Heart left ventricle (tissue), 13 donors: ENCODE results near the gene CPT2.

Source experiments
- CTCF ChIP-seq, 12 donors: fragments of 200-600 bp; sonication (generic) in 4 of 12; IDR thresholded peaks; one replicate each; pipeline versions ENCODE4 v1.5.0 to v1.8.0; 2018 to 2022; ENCODE audit warnings: antibody characterized with exemption in 12 of 12, mild to moderate bottlenecking in 5 of 12
- POLR2A ChIP-seq, 2 donors: fragments of 450-650 bp; IDR thresholded peaks; one replicate each; pipeline ENCODE4 v1.6.1; 2017; ENCODE audit warnings: antibody characterized with exemption in 2 of 2, mild to moderate bottlenecking in 2 of 2, moderate library complexity in 2 of 2
- donor health status: ischemic (EF 13 %, LVEDD 7.1; RV severe dilation, severe dysfunction).
- donor health status: DM: no; HTN: yes; CAD: no.
- donor health status: DM: no; HTN: no; CAD: no.
- donor health status: ischemic (EF 25% LVEDD 6.9; RV normal size, moderate dysfunction).
- donor health status: ischemic (EF 25% LVEDD 5.7; RV mildly dilated, moderate dysfunction).
- donor health status: ischemic (EF 35%, LVEDD 5.7; RV mildly dilated, moderate dysfunction).
- donor health status: nonischemic (EF 11% LVEDD 7.7; RV severe dilation, severe dysfunction).
- donor health status: DM: yes; HTN: yes; CAD: no.
- donor health status: PGD.
- donor health status: ischemic (EF 29% LVEDD 5.4; RV normal size, mild dysfunction).
- donor health status: nonischemic (EF 23%, LVEDD 6.1; RV moderate dilation, normal function).

GRCh38 chr1:53198241-53198651, 1.6 kb downstream of the CPT2 start:
- TF ChIP-seq CTCF (IDR thresholded peaks at IDR 0.05) (no peak), POLR2A (IDR thresholded peaks at IDR 0.05) (no peak)
